ENCODE results near the gene TMEM187.
A peak's percentile ranks its signal among the peaks of the same experiment; 100 is the strongest.

The TMEM187 gene

GRCh38 chrX:153969904-153970356 is 2.6 kb upstream of the TMEM187 start:
- H2AFZ ChIP-seq (ENCODE audit: low read depth, low read length): no peak overlapping the region
- DNase-seq (no peak), ATAC-seq (ENCODE audit: insufficient read depth, low read depth) (0 out of 3 replicates have a peak, but pooled peaks have one; percentile 3)
- peak overlapping the region; percentile 67 for H3K4me2 ChIP-seq (ENCODE audit: insufficient read depth, low read length)
- H3K79me2 ChIP-seq (ENCODE audit: insufficient read depth, low read length): peaks cover 85% of the 10 kb centered on the region
- H3K27ac ChIP-seq (ENCODE audit: low read length): peak overlapping the region; percentile 96
- H3K36me3 ChIP-seq (ENCODE audit: insufficient read depth, low read length): peaks cover 48% of the 10 kb centered on the region
- H3K27me3 ChIP-seq (ENCODE audit: insufficient read depth, low read length, poor library complexity): no peaks in the 10 kb centered on the region
- H3K4me3 ChIP-seq (ENCODE audit: low read depth in 1 of 2, low read length in 2 of 2): peak overlapping the region; percentile 57 to 90
- TF ChIP-seq CTCF (IDR thresholded peaks at IDR 0.05; ENCODE audit: borderline replicate concordance, extremely low read depth, low read length, poor library complexity, severe bottlenecking) (no peak), EZH2 (IDR thresholded peaks at IDR 0.05; ENCODE audit: borderline replicate concordance, low read depth, low read length, severe bottlenecking) (no peak)
- peaks cover 49% of the 10 kb centered on the region for H4K20me1 ChIP-seq (ENCODE audit: insufficient read depth, low read length)
- H3K9ac ChIP-seq (ENCODE audit: low read depth, low read length): peak overlapping the region; percentile 99
- H3K4me1 ChIP-seq (ENCODE audit: insufficient read depth, low read length): peaks cover 51% of the 10 kb centered on the region
- H3K9me3 ChIP-seq (ENCODE audit: insufficient read depth, low read length, severe bottlenecking): no peaks in the 10 kb centered on the region

- Histone ChIP-seq H3K9ac (ENCODE audit: low read depth, low read length) (peak overlapping the region; percentile 99), H4K20me1 (ENCODE audit: insufficient read depth, low read length) (peaks cover 43% of the 10 kb centered on the region), H3K79me2 (ENCODE audit: insufficient read depth, low read length) (peaks cover 80% of the 10 kb centered on the region), H3K36me3 (ENCODE audit: insufficient read depth, low read length) (peaks cover 42% of the 10 kb centered on the region), H3K4me2 (ENCODE audit: insufficient read depth, low read length) (peak overlapping the region; percentile 67), H3K4me1 (ENCODE audit: insufficient read depth, low read length) (peaks cover 52% of the 10 kb centered on the region), H3K9me3 (ENCODE audit: insufficient read depth, low read length, severe bottlenecking) (no peaks in the 10 kb centered on the region), H3K4me3 (ENCODE audit: low read depth in 1 of 2, low read length in 2 of 2) (peak overlapping the region; percentile 58 to 90; a peak in 3 of 4 replicates), H3K27me3 (ENCODE audit: insufficient read depth, low read length, poor library complexity) (no peaks in the 10 kb centered on the region), H2AFZ (ENCODE audit: low read depth, low read length) (no peak overlapping the region), H3K27ac (ENCODE audit: low read length) (peak overlapping the region; percentile 100)
- ATAC-seq (ENCODE audit: insufficient read depth, low read depth) (peak; percentile 20), DNase-seq (peak; percentile 84)
- TF ChIP-seq CTCF (IDR thresholded peaks at IDR 0.05; ENCODE audit: borderline replicate concordance, extremely low read depth, low read length, poor library complexity, severe bottlenecking) (no peak), EZH2 (IDR thresholded peaks at IDR 0.05; ENCODE audit: borderline replicate concordance, low read depth, low read length, severe bottlenecking) (no peak)
Measured at GRCh38 chrX:153970357-153971123, 2.0 kb upstream of the TMEM187 start.

GRCh38 chrX:153971124-153971449 is 1.5 kb upstream of the TMEM187 start:
- Histone ChIP-seq H2AFZ (ENCODE audit: low read depth, low read length) (peak overlapping the region; percentile 55; the same call in 1 of the 2 replicates), H3K27ac (ENCODE audit: low read length) (peak overlapping the region; percentile 100), H3K36me3 (ENCODE audit: insufficient read depth, low read length) (peaks cover 36% of the 10 kb centered on the region), H3K4me3 (ENCODE audit: low read depth in 1 of 2, low read length in 2 of 2) (peak overlapping the region; percentile 58 to 90; a peak in 3 of 4 replicates), H3K4me2 (ENCODE audit: insufficient read depth, low read length) (peak overlapping the region; percentile 49), H3K79me2 (ENCODE audit: insufficient read depth, low read length) (peaks cover 78% of the 10 kb centered on the region), H3K4me1 (ENCODE audit: insufficient read depth, low read length) (peaks cover 47% of the 10 kb centered on the region), H4K20me1 (ENCODE audit: insufficient read depth, low read length) (peaks cover 38% of the 10 kb centered on the region), H3K27me3 (ENCODE audit: insufficient read depth, low read length, poor library complexity) (no peaks in the 10 kb centered on the region), H3K9ac (ENCODE audit: low read depth, low read length) (peak overlapping the region; percentile 99), H3K9me3 (ENCODE audit: insufficient read depth, low read length, severe bottlenecking) (no peaks in the 10 kb centered on the region)
- DNase-seq: peak; percentile 88
- TF ChIP-seq EZH2 (IDR thresholded peaks at IDR 0.05; ENCODE audit: borderline replicate concordance, low read depth, low read length, severe bottlenecking) (no peak), CTCF (IDR thresholded peaks at IDR 0.05; ENCODE audit: borderline replicate concordance, extremely low read depth, low read length, poor library complexity, severe bottlenecking) (no peak)
- ATAC-seq (ENCODE audit: insufficient read depth, low read depth): peak; percentile 50

Data from DND-41 (cell line).